Measurements from ENCODE around the gene NUP210.

DNA sequence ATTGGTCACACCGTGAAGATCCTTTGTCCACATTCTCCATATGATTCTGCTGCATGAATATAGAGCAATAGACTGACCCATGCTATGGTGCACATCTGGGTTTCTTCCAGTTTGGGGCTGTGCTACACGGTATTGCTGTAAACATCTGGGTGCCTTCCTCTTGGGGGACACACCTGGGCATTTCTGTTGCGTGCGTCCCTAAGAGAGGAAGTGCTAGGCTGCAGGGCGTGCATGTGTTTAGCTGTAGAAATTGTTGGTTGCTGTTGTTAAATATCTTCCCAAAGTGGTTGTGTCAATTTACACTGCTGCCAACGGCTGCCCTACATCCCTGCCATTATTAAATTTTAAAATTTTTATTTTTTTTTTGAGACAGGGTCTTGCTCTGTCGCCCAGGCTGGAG lies 52.4 kb downstream of the NUP210 start:
- TF ChIP-seq, protein P1, sequence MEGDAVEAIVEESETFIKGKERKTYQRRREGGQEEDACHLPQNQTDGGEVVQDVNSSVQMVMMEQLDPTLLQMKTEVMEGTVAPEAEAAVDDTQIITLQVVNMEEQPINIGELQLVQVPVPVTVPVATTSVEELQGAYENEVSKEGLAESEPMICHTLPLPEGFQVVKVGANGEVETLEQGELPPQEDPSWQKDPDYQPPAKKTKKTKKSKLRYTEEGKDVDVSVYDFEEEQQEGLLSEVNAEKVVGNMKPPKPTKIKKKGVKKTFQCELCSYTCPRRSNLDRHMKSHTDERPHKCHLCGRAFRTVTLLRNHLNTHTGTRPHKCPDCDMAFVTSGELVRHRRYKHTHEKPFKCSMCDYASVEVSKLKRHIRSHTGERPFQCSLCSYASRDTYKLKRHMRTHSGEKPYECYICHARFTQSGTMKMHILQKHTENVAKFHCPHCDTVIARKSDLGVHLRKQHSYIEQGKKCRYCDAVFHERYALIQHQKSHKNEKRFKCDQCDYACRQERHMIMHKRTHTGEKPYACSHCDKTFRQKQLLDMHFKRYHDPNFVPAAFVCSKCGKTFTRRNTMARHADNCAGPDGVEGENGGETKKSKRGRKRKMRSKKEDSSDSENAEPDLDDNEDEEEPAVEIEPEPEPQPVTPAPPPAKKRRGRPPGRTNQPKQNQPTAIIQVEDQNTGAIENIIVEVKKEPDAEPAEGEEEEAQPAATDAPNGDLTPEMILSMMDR (conservative IDR thresholded peaks at IDR 0.05; ENCODE audit: low read length), result no peak
- TF ChIP-seq EZH2phosphoT487 (IDR thresholded peaks at IDR 0.05; ENCODE audit: borderline replicate concordance), result no peak
